MCF 10A (cell line): ENCODE data around the gene LRRC23. TPM values are rescaled to one million over a fixed set of nuclear protein-coding genes. Genes with fewer than 3 reads are reported as not detected.

Experiments used
- BruUV-seq: library from RNA; stranded (reverse); fragments of 400-500 nt; replicated peaks from 2 replicates; lab custom pipeline; 2021; lab: Mats Ljungman, UMichigan
- CTCF ChIA-PET: fragments of 300-600 bp; sonication (Branson Sonifier 250); formaldehyde crosslinking; extraction: SDS; loops from one replicate; lab custom pipeline; 2021; ENCODE audit warnings: antibody characterized with exemption, inconsistent platforms; lab: Yijun Ruan, JAX
- POLR2A ChIA-PET: fragments of 300-600, 350-650 bp; sonication (Branson Sonifier 250); formaldehyde crosslinking; extraction: SDS; loops from one replicate; lab custom pipeline; 2020; ENCODE audit warnings: antibody characterized with exemption, inconsistent platforms; lab: Yijun Ruan, JAX
- DNase-seq: peaks from one replicate; pipeline ENCODE4 v3.0.0-alpha.2; 2018; ENCODE audit not compliant: unreplicated experiment
- H3K27ac Mint-ChIP-seq: one replicate; pipeline ENCODE4 v1.8.0; 2022; ENCODE audit warnings: mild to moderate bottlenecking, low read depth, mixed read lengths; ENCODE audit not compliant: unreplicated experiment
- H3K27me3 Mint-ChIP-seq: one replicate; pipeline ENCODE4 v1.8.0; 2022; ENCODE audit warnings: mixed read lengths; ENCODE audit not compliant: insufficient read depth, unreplicated experiment
- H3K36me3 Mint-ChIP-seq: one replicate; pipeline ENCODE4 v1.8.0; 2022; ENCODE audit warnings: mild to moderate bottlenecking, moderate library complexity, mixed read lengths; ENCODE audit not compliant: insufficient read depth, unreplicated experiment
- H3K4me1 Mint-ChIP-seq: one replicate; pipeline ENCODE4 v1.8.0; 2022; ENCODE audit warnings: mixed read lengths; ENCODE audit not compliant: insufficient read depth, unreplicated experiment
- H3K4me3 Mint-ChIP-seq: one replicate; pipeline ENCODE4 v1.8.0; 2022; ENCODE audit warnings: mild to moderate bottlenecking, moderate library complexity, mixed read lengths; ENCODE audit not compliant: unreplicated experiment
- H3K9me3 Mint-ChIP-seq: one replicate; pipeline ENCODE4 v1.8.0; 2022; ENCODE audit warnings: mixed read lengths; ENCODE audit not compliant: unreplicated experiment
- intact Hi-C: fragments of 100-400 bp; cut with micrococcal nuclease; formaldehyde crosslinking; loops from 2 replicates; pipeline ENCODE4 v1.14.1; 2022
- total RNA-seq: library from RNA; stranded (reverse); gene quantifications from 2 replicates; pipeline ENCODE4 v1.2.3, GENCODE V29; 2022
- TF ChIP-seq, protein P1 (sequence below): fragments of 200-600 bp; IDR thresholded peaks from one replicate; pipeline ENCODE4 v1.8.0; 2022; ENCODE audit warnings: antibody characterized with exemption, mild to moderate bottlenecking; ENCODE audit not compliant: unreplicated experiment

Gene LRRC23
- total RNA-seq, 1 experiment from 2014 or later = 7.5 TPM

DNA sequence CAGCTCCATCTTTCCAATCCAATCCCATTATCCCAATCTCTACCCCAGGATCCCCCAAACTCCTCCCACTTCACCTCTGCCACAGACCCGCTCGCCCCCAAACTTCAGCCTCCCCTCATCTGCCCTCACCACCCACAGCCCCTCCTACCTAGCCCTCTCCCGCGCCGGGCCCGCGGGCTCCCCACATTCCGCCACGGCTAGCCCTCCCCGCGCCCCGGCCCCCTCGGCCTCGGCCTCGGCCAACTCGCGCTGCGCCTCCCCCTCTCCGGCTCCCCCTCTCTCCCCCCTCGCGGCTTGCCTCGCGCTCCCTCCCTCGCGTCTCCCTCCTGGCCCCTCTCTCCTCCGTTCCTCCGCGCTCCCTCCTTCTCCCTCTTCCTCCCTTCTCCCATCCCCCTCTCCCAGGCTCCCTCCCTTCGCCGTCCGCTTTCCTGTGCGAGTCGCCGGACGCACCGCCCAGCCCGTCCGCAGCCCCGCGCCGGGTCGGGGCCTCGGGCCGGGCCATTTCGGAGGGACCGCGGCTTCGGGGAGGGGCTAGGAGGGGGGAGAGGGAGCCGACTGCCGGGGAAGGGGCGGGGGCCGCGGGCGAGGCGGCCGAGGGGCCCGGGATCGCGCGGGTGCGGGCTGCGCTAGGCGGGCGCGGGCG is 22.9 kb downstream of the LRRC23 start, which contains the start of gene ATN1:
ATN1 (plus strand) TSS at position 581 of the 643 bp plus-strand sequence. CDS start 6,043 bp downstream, outside the sequence.
- ChIA-PET POLR2A (interaction anchor here (0.6 to 7.8 kb wide), 14 partner anchors 8 to 180 kb away, joined by 3 to 167 read pairs (median 10); partner anchors contain the start of genes C12orf57, CDCA3, RNU7-1 and SPSB2), CTCF (interaction anchor here (0.6 to 8.9 kb wide), 7 partner anchors 11 to 132 kb away, joined by 3 to 114 read pairs (median 4); partner anchors contain the start of genes C12orf57 and RNU7-1)
- Mint-ChIP-seq H3K27me3 (no peaks in the 10 kb centered on the region), H3K9me3 (no peaks in the 10 kb centered on the region), H3K4me3 (peak within 1 kb of the TSS; percentile 91), H3K4me1 (peaks cover 69% of the 10 kb centered on the region), H3K27ac (peak within 1 kb of the TSS; percentile 92), H3K36me3 (peaks cover 23% of the 10 kb centered on the region)
- BruUV-seq = no TSS peak
- TF ChIP-seq, protein P1, sequence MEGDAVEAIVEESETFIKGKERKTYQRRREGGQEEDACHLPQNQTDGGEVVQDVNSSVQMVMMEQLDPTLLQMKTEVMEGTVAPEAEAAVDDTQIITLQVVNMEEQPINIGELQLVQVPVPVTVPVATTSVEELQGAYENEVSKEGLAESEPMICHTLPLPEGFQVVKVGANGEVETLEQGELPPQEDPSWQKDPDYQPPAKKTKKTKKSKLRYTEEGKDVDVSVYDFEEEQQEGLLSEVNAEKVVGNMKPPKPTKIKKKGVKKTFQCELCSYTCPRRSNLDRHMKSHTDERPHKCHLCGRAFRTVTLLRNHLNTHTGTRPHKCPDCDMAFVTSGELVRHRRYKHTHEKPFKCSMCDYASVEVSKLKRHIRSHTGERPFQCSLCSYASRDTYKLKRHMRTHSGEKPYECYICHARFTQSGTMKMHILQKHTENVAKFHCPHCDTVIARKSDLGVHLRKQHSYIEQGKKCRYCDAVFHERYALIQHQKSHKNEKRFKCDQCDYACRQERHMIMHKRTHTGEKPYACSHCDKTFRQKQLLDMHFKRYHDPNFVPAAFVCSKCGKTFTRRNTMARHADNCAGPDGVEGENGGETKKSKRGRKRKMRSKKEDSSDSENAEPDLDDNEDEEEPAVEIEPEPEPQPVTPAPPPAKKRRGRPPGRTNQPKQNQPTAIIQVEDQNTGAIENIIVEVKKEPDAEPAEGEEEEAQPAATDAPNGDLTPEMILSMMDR = no peak
- intact Hi-C loops = no loop called here
- DNase-seq = peak; percentile 66

DNA sequence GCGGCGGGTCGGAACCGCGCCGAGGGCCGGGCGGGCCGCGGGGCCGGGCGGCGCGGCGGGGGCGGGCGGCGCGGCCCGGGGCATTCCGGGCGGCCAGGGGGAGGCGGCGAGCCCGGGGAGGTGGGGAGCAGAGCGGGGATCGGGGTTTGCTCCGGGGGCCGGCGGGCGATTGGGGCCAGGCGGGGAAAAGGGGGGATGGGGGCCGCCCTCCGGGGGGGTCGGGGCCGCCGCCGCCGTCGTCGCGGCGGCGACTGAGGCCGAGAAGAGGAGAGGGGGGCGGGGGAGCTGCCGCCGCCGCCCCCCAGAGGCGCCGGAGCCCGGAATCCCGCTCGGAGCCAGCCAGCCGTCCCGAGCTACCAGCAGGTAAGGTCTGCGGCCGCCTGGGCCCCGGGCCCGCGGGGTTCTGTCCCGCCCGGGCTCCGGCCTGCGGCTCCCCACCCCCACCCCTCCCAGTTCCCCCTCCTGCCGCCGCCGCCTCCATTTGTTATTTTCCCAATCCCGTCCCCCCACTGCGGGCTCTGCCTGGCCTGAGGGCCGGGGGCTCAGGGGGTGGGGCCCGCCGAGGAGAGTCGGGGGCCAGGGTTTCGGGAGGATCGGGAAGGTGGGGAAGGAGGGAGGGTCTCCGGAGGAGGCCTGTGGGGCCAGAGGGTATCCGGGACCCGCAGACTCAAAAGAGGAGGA is 23.5 kb downstream of the LRRC23 start:
- Mint-ChIP-seq H3K4me1 (peaks cover 74% of the 10 kb centered on the region), H3K27me3 (no peaks in the 10 kb centered on the region), H3K36me3 (peaks cover 27% of the 10 kb centered on the region), H3K9me3 (no peaks in the 10 kb centered on the region), H3K4me3 (peak overlapping the region; percentile 91), H3K27ac (peak overlapping the region; percentile 92)
- no peak for DNase-seq
- no TSS peak for BruUV-seq
- CTCF ChIA-PET = interaction anchor here (1.2 to 1.5 kb wide), 2 partner anchors 10 to 11 kb away, joined by 6 to 11 read pairs; no protein-coding TSS in a partner anchor
- TF ChIP-seq, protein P1 = no peak
- POLR2A ChIA-PET = interaction anchor here (0.6 to 7.8 kb wide), 12 partner anchors 10 to 181 kb away, joined by 3 to 167 read pairs (median 5); partner anchors contain the start of genes C12orf57, C1RL, CDCA3 and LPCAT3
- intact Hi-C loops = no loop called here

DNA sequence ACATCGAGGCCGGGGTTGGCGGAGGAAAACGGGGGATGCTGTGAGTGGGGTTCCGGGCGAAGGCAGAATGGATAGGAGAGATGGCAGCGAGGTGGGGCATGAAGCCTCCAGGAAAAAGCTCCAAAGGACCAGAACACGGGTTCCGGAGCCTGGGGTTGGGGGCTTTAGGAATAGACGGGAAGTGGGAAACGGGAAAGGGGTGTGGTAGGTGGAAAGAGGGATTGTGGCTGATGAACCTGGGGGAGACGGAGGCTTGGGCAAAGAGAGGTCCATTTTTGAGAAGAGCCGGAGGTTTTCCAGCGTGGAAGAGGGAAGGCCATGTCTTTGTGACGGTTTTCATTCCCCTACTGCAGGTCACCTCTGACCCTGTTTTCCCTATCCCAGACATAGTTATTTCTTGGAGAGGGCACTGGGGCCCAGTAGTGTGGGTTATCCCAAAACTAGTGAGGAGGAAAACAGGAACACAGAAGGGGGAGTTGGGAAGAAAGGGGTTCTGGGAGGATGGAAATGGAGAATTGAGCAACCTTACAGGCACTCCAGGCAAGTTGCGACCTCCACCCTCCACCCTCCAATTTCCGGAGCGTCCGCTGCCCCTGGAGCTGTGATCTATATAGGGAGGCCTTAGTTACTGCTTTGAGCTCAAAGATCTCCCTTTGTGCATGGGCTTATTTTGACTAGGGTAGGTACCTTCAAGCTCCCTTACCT is 24.2 kb downstream of the LRRC23 start:
- Mint-ChIP-seq H3K9me3 (no peaks in the 10 kb centered on the region), H3K4me1 (peaks cover 70% of the 10 kb centered on the region), H3K36me3 (peaks cover 30% of the 10 kb centered on the region), H3K4me3 (peak overlapping the region; percentile 91), H3K27me3 (no peaks in the 10 kb centered on the region), H3K27ac (peak overlapping the region; percentile 86)
- no TSS peak for BruUV-seq
- intact Hi-C loops = no loop called here
- ChIA-PET CTCF (interaction anchor here (0.6 to 1.5 kb wide), 7 partner anchors 9 to 733 kb away, joined by 3 to 11 read pairs (median 3); partner anchors contain the start of genes C12orf57 and RNU7-1), POLR2A (interaction anchor here (0.7 to 7.8 kb wide), 12 partner anchors 9 to 180 kb away, joined by 3 to 167 read pairs (median 5); partner anchors contain the start of genes C12orf57, C1RL, LPCAT3 and LRRC23)
- no peak for DNase-seq
- TF ChIP-seq, protein P1 = no peak
